GM19438 (cell line): ENCODE results near the gene HTRA2.
"Not testable (repeated sequence)": the region's sequence is repeated elsewhere in the genome, so short reads cannot be mapped to it uniquely, and the experiment has no call there.

Experiments used
- ATAC-seq: cut with Tn5 transposase; IDR thresholded peaks from one replicate; pipeline ENCODE4 v1.9.1; 2021; ENCODE audit warnings: low read depth; ENCODE audit not compliant: unreplicated experiment

The HTRA2 gene

DNA sequence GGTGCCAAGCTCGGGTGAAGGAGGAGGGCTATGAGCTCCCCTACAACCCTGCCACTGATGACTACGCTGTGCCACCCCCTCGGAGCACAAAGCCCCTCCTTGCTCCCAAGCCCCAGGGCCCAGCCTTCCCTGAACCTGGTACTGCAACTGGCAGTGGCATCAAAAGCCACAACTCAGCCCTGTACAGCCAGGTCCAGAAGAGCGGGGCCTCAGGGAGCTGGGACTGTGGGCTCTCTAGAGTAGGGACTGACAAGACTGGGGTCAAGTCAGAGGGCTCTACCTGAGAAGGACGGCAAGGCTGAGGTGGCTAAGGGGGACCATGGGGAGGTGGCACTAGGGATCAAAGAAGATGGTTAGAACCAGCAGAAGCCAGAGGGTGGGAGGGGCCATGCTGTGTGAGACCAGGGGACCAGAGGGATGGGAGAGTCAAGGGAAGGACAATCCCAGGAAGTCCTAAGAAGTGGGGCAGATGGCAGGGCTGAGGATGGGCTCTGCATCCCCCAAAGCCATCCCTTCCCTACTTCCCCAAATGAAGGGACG is 27.2 kb downstream of the HTRA2 start:
- ATAC-seq = no peak

DNA sequence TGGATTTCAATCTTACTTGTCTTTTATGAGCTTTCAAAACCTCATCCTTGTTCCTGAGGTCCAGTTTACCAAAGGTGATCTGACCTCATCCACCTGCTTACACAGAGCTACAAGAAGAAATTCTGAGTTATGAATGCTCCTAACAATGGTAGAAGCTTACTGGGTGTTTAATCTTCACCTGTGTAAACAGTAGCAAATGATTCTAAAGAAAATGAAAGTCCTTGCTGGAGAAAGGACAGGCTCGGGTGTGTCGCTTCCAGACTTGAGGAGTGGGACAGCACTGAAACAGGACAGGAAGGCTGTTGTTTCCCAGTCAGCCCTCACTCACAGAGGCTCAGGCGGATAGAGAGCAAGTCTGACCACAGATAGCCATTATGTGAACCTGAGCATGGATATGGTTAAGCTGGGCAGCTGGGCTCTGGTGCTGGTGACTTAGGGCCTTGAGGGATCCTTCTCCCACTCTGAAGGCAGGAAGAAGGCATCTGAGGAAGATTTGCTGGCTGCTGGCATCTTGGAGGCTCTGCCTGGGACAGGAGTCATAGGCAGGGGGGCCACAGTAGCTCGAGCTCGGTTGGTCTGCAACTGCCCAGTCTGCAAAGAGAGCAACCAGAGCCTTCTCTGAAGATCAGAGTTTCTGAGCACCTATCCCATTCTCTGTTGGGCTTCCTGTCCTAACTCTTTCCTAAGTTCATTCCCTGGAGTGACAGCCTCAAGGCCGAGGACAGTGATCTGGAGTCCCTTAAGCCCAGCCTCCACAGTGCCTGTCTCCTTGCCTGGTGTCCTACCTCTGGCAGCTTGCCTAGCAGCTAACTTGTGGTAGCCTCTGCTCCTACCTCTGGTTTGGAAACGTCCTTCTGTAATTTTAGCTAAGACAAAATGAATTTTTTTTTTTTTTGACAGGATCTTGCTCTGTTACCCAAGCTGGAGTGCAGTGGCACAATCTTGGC is 28.8 kb downstream of the HTRA2 start:
- ATAC-seq = no peak

DNA sequence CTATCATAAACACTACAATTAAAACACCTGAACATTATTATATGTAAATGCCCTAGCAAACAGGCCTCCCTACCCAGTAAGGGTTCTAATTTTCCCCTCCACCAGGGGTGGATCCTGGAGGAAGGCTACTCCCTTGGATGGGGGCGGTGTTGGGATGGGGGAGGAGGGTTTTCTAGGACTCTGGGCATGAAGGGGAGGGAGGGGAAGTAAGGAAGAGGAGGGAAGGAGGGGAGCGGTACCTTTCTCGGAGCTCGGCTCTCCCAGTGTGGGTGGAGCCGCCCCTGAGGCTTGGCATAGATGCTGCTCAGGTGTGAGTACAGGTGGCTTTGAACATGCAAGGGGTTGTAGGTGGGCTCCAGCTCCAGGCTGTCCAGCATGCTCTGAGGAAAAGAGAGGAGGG is 30.2 kb downstream of the HTRA2 start:
- ATAC-seq = no peak

DNA sequence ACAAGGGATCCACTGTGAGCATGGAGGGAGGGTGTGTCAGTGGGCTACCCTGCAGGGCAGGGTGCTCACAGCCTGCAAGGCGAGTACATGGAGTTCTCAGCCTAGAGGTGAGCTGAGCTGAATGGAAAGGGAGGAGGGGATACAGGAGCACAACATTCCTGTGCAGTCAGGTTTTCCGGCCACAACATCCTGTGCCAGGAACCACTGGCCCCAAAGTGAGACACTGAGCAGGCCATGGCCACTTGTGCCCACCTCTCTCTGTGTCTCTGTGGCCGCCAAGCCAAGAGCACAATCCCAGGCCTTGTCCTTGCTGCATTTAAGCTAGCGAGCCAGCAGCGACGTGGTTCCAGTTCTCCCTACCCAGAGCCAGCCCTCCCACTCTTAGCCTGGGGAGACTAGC is 30.9 kb downstream of the HTRA2 start:
- ATAC-seq = no peak

DNA sequence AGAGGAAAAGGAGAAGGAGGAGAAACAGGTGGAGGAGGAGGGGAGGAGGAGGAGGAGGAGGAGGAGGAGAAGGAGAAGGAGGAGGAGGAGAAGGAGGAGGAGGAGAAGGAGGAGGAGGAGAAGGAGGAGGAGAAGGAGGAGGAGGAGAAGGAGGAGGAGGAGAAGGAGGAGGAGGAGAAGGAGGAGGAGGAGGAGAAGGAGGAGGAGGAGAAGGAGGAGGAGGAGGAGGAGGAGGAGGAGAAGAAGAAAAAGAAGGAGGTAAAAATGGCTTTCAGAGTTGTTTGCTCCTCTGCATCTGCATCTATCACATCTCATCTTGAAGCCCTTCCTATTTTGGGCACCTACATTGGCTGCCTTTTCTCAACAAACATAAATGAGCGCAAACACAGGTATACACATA is 31.3 kb downstream of the HTRA2 start:
- not testable (repeated sequence) for ATAC-seq

DNA sequence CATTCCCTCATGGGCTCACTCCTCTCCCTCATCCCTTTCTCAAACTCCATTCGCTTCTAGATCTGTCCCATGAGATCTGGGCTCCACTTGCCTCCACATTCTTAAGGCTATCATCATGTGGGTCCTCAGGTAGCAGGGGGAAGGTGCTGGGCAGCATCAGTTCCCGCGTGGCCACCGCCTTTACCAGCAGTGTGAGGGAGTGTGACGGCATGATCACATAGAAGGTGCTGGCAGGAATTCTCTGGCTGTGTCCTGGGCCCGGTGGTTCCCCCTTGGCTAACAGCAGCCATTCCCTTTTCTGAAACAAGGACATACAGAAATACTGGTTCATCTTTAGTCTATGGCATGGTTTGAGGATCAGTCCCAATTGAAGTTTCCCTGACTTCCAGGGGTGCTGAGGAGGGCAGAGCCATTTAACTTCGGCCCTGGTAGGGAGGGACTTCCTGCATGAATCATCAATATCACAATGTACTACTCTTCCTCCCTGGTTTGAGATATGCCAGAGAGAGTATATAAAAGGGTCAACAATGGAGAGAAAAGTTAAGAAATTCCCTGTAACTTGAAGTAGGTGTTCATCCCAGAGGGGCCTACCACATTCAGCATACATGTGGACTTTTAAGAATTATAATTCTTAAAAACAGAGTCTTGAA is 32.5 kb downstream of the HTRA2 start:
- ATAC-seq = no peak

DNA sequence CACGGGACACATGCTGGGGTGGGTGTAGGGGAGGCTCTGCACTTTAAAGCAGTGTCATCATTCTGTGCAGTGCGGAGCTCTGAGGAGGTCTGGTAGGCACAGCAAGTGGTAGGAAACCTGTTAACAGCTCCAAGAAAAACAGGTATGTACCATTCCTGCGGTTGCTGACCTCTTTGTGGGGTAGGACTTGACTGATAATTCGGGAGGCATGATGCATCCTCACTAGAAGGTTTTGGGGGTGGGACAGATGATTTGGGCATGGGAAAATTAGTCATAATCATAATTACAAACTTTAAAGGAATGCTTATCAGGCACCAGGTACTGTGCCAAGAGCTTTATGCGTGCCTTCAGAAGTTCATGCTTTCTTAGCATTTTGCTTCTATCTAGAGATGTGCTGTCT is 34.5 kb downstream of the HTRA2 start:
- ATAC-seq = no peak

DNA sequence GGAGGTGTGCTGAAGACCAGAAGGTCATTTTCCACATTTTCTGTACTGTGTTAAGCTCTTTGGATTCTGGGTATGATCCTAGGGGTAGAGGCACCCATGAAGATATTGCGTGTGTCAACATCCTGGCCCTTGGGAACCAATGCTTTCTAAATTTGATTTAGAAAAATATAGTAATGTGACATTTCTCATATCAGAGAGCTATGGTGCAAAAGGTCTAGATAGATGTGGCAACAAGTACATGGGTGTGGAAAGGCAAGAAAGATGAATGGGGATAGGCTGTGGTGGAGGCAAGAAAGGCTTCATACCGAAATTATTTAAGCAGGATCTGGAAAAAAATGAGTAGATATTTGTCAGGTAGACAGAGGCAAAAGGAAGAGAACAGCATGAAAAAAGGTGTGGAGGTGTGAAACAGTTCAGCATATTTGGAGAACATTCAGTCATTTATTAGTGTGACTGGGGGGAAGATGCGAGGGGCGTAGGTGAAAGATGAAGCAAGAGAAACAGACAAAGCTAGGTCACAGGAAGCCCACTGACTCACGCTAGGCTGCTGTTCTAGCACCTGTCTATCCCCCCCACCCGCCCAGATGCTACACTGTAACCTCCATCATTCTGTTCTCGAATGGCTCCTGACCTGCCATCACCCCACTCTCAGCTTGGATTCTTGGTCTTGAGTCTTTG is 36.5 kb downstream of the HTRA2 start:
- ATAC-seq = no peak

DNA sequence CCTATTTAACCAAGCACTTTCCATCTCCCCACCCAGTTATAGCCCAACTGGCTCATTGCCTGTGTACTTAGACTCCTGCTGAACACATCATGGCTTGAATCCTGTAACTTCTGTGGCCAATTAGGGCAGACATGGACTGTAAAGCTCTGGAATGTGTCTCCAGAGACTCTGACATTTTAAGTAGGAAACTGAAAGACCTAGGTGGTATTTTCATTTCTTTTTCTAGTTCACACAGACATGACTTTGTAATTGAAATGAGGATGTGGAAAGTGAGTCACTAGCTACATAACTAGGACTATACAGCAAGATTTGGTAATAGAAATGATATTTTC is 37.0 kb downstream of the HTRA2 start:
- ATAC-seq = no peak

DNA sequence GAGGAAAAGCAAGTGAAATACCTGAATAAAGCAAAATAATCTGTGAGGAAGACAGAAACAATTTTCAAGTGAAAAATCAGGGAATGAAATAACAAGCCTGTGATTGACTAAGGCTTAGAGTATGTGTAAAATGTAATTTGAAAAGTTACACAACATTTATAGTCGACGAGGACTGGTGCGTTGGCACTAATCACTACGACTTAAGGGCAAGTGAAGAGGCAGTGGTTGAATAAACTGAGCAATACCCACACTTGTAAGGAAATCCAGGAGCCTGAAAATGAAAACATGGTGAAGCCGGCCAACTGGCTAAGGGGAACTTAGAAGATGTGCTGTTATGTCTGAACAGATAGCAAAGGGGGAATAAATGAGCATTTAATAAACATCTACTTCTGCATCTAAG is 38.1 kb downstream of the HTRA2 start:
- ATAC-seq = no peak

DNA sequence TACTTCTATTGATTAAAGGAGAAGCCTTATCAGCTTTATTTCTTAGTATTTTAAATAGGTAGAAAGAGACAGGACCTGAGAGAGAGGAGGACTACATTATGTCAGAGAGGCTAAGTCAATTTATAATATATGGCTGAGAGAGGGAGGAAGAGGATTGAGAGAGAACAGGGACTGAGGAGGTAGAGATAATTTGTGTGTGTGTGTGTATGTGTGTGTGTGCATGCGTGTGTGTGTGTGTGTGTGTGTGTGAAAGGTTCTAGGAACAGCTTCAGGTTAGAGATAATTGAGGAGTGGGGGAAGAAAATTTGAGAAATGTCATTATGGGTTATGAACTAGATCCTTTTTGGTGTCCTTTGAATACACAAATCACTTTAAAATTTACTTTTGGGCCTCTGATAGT is 40.0 kb downstream of the HTRA2 start:
- ATAC-seq = no peak

DNA sequence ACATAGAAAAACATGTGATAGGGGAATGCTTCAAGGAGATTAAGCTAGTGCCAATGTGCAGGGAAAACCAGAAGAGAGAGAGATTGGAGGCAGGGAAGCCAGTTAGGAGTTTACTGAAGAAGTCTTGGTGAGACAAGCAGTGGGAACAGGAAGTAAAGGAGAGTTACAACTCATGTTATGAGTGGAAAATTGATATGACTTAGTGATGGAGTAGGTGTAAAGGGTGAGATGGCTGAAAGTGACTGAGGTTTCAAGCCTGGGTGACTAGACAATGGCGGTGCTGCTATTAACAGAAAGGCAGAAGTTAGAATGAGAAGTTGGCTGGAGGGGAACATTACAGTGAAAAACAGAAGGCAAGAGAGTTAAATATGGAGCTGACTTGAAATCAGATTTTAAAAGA is 41.3 kb downstream of the HTRA2 start:
- no peak for ATAC-seq

DNA sequence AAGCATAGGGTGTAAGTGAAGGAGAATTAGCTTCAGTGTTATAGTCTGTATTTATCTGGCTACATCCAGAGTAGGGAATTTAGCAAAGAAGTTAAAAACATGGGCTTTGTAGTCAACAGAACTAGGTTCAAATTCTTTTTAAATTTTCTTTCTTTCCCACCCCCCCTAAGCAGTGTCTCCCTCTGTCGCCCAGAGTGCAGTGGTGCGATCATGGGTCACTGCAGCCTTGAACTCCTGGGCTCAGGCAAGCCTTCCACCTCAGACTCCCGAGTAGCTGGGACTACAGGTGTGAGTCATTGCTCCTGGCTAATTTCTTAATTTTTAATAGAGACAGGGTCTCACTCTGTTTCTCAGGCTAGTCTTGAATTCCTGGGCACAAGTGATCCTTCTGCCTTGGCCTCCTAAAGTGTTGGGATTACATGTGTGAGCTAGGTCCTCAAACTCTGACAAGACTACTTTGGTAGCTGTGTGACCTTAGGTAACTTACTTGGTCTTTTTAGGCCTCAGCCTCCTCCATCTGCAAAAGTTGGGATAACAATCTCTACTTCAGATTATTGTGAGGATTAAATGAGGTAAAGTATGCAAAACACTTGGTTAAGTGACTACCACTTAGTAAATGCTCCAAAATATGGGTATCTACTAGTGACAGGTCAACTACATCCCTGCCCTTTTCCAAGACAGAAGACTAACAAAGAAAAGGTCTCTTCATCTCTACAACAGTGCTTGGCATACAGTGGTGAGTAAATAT is 42.6 kb downstream of the HTRA2 start:
- no peak for ATAC-seq

DNA sequence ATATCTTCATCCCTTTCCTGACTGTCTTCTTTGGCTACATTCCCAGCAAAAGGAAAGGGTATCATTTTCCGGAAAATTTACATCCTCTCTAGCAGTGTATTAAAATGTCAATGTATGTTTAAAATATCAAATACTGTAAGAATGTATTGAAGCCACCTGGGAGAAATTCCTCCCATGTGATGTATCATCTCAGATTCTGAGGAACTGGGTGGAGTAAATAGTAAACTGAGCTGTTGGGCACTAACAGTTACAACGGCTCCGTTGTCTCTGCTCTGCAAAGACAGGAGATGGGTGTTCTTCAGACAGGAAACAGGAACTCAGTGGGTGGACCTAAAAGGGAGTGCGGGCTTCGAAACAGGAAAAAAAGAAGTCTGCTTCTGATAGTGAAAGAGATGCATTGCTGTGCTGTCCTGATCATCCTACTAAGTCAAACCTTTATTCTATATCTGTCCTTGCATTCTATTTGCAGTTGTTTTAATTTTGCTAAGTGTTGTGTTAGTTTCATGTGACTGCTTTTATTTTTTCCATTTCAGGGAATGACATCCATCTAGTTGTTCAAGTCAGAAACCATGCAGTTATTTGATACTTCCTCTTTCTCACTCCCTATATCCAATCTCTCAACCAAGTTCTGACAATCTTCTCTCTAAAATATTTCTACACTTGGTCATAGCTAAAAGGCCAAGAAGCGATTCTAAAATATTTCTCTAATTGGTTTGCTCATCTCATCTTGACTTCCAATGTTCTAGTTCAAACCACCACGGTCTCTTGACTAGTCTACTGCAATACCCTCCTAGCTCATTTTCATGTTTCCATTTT is 44.2 kb downstream of the HTRA2 start:
- peak; percentile 65 for ATAC-seq

DNA sequence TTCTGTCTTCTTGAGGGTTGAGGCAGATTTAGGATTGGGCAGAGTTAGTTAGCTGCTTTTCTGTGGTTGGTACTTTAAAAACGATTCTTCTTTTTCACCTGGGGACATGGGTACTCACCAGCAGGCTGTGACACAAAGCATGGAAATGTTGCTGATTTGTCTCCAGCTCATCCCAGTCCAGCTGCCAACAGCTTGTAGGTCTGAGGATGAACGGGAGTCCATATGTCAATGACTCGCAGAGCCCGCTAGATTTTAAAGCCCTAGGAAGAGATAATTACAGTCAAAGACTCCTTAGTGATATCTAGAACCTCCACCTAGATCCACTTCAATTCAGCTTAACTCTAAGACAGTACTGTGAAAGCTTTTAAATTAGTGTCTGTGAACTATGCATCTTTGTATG is 45.6 kb downstream of the HTRA2 start:
- ATAC-seq = no peak

DNA sequence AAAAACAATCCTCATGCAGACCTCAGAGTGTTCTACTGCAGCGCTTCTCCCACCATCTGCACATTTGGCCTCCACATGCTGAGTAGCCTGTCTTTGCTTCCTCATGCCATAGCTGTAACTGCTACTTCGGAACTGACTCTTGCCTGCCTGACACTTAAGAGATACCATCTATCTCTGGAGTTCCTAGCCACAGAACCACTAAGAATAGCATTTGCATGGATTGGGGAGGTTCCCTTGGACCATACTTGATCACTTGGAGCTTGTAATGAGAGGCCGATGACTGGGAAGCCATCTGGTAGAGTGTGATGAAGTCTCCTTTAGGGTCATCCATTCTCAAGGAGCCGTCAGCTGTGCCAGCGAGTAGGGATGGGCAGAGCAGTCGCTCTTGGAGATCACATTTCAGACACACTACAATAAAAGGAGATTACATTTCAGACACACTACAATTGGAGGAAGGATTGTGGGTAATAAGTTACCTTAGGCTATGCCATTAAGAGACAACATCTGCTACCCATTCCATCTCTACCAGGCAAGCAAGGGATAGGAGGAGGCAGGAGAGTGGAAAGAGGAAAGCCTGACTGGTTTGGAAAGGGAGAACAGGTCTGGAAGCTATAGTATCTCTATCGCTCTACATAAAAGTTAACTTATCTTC is 46.6 kb downstream of the HTRA2 start:
- ATAC-seq = no peak

DNA sequence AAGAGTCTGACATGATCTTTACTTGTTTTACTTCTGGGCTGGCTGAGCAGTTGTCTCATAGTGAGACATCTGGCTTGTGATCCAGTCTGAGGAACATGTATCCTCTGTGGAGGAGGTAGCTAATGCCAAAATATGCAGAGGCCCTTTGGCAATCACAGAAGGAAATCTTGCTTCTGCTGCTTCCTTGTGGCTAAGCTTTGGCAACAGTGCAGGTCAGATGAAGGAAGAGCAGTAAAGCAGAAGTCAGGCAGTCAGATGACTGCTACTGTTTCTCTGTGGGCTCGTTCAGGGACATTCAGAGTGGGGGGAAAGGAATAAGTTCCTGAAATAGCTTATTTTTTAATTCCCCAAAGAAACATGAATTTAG is 47.1 kb downstream of the HTRA2 start:
- ATAC-seq = no peak

DNA sequence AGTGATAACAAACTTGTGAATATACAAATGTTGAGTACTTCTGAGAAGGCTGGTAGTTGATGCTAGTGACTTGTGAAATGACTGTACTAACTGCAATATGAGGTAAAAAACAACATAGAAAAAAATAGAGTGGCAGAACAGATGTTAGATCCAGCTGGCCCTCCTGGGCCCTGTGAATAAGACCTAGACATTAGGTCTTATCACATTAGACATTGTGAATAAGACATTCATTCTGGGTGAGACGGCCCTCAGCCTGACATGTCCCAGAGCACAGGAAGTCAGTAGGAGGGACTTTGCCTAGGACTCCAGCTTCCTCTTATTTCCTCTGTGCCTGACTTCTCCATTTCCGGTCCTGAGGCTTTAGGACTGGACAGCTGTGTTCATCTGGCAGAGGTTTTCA is 47.7 kb downstream of the HTRA2 start:
- ATAC-seq = no peak

DNA sequence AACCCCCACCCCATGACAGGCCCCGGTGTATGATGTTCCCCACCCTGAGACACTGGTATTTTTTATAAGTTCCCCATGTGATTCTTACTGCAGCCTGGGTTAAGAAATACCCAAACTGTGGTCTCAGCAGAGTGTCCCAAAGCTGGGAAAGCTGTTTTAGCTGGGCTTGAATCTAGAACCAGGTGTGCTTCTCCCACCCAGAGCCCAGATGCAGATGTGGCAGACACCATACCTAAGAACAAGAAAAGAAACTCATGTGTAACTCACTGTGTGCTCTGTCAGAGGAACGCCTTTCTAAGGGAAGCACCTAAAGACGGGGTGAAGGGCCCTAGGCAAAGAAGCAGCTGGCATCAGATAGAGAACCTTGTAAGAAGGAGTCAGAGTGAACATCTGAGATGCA is 48.7 kb downstream of the HTRA2 start:
- ATAC-seq = no peak
